ENCODE measurements around the gene PGM5.
"Not testable (repeated sequence)": the region's sequence is repeated elsewhere in the genome, so short reads cannot be mapped to it uniquely, and the experiment has no call there.

DNA sequence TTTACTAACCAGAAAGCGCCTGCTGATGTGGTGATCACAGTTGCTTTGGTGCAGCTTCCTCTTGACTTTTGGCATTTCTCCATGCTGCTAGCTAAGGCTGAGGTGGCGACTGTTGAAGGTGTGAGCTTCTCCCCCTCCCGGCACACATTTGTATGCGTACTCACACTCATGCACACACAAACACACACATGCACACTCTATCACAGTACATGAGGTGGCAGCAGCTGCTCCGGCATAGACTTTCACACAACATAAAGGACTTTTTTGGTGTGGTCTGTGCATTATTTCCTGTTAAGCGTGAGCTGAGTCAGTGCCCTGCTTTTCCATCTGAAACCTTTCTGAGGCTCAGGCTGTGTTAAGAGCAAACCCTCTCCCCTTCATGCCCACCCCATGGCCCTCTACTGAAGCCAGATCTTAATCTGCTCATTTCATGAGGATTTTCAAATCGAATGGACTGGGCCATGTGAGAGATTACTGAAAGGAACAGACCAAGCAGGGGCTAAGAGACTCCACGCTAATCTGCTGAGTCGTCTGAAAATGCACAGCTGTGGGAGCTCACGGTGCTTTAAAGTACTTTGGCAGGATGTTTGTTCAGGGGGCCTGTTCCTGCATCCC, 10.6 kb downstream of the PGM5 start:
- not testable (repeated sequence) for TF ChIP-seq POLR2AphosphoS5, POLR2A (IDR thresholded peaks at IDR 0.05; ENCODE audit: low read depth, low read length)
